Calu3 (cell line): Measurements from ENCODE around the gene PDK2. TPM values are rescaled to one million over a fixed set of nuclear protein-coding genes. Genes with fewer than 3 reads are reported as not detected.

Source experiments
- BruUV-seq: library from RNA; stranded (reverse); fragments of 400-500 nt; replicated peaks from 2 replicates; lab custom pipeline; 2021; lab: Mats Ljungman, UMichigan
- CTCF ChIA-PET: fragments of 300-600 bp; sonication (Branson Sonifier 250); formaldehyde crosslinking; loops from one replicate; lab custom pipeline; 2022; ENCODE audit warnings: antibody characterized with exemption; lab: Charles Lee
- DNase-seq: peaks from one replicate; pipeline ENCODE4 v3.0.0; 2022
- H3K27ac Mint-ChIP-seq: one replicate; pipeline ENCODE4 v1.8.0; 2022; ENCODE audit warnings: mixed read lengths; ENCODE audit not compliant: unreplicated experiment
- H3K27me3 Mint-ChIP-seq: one replicate; pipeline ENCODE4 v1.8.0; 2022; ENCODE audit warnings: mixed read lengths; ENCODE audit not compliant: unreplicated experiment
- H3K36me3 Mint-ChIP-seq: one replicate; pipeline ENCODE4 v1.8.0; 2022; ENCODE audit warnings: mild to moderate bottlenecking, moderate library complexity, mixed read lengths; ENCODE audit not compliant: insufficient read depth, unreplicated experiment
- H3K4me1 Mint-ChIP-seq: one replicate; pipeline ENCODE4 v1.8.0; 2022; ENCODE audit warnings: mild to moderate bottlenecking, low read depth, mixed read lengths; ENCODE audit not compliant: unreplicated experiment
- H3K4me3 Mint-ChIP-seq: one replicate; pipeline ENCODE4 v1.8.0; 2022; ENCODE audit warnings: mild to moderate bottlenecking, low read depth, moderate library complexity, mixed read lengths; ENCODE audit not compliant: unreplicated experiment
- H3K9me3 Mint-ChIP-seq: one replicate; pipeline ENCODE4 v1.8.0; 2022; ENCODE audit warnings: low read depth, mixed read lengths; ENCODE audit not compliant: unreplicated experiment
- CTCF ChIP-seq: fragments of 200-600 bp; IDR thresholded peaks from one replicate; pipeline ENCODE4 v1.8.0; 2022; ENCODE audit warnings: antibody characterized with exemption; ENCODE audit not compliant: unreplicated experiment
- intact Hi-C: fragments of 100-400 bp; cut with micrococcal nuclease; formaldehyde crosslinking; loops from one replicate; pipeline ENCODE4 v1.10.0; 2022; ENCODE audit not compliant: unreplicated experiment
- total RNA-seq: library from RNA; stranded (reverse); gene quantifications from 2 replicates; pipeline ENCODE4 v1.2.3, GENCODE V29; 2022

The PDK2 gene
- total RNA-seq, 1 experiment from 2014 or later = 29.5 TPM

- DNase-seq = no peak
- no TSS peak for BruUV-seq
- Mint-ChIP-seq H3K4me3 (no peak overlapping the region), H3K9me3 (no peaks in the 10 kb centered on the region), H3K27ac (no peak overlapping the region), H3K4me1 (peaks cover 41% of the 10 kb centered on the region), H3K27me3 (no peaks in the 10 kb centered on the region), H3K36me3 (peaks cover 34% of the 10 kb centered on the region)
- CTCF ChIA-PET = interaction anchor here (0.8 to 2.0 kb wide), 3 partner anchors 10 to 48 kb away, joined by 3 to 5 read pairs (median 5); no protein-coding TSS in a partner anchor
- TF ChIP-seq CTCF = no peak
- intact Hi-C loops = no loop called here
Observed at GRCh38 chr17:50103941-50104340, 8.8 kb downstream of the PDK2 start.

- no TSS peak for BruUV-seq
- Mint-ChIP-seq H3K27me3 (no peaks in the 10 kb centered on the region), H3K4me1 (peaks cover 25% of the 10 kb centered on the region), H3K4me3 (no peak overlapping the region), H3K27ac (no peak overlapping the region), H3K9me3 (no peaks in the 10 kb centered on the region), H3K36me3 (peaks cover 25% of the 10 kb centered on the region)
- CTCF ChIA-PET = no interaction called here
- no peak for DNase-seq
- TF ChIP-seq CTCF = no peak
- intact Hi-C loops = no loop called here
Observed at GRCh38 chr17:50105811-50106210, 10.7 kb downstream of the PDK2 start.

- DNase-seq = no peak
- H3K36me3 Mint-ChIP-seq = peaks cover 18% of the 10 kb centered on the region
- H3K27me3 Mint-ChIP-seq = no peaks in the 10 kb centered on the region
- intact Hi-C loops = no loop called here
- TF ChIP-seq CTCF = no peak
- H3K9me3 Mint-ChIP-seq = no peaks in the 10 kb centered on the region
- H3K4me3 Mint-ChIP-seq = no peak overlapping the region
- peaks cover 18% of the 10 kb centered on the region for H3K4me1 Mint-ChIP-seq
- no peak overlapping the region for H3K27ac Mint-ChIP-seq
- BruUV-seq = no TSS peak
- CTCF ChIA-PET = no interaction called here
Observed at GRCh38 chr17:50106393-50107131, 11.4 kb downstream of the PDK2 start.

- TF ChIP-seq CTCF = no peak
- Mint-ChIP-seq H3K4me3 (no peak overlapping the region), H3K27me3 (no peaks in the 10 kb centered on the region), H3K4me1 (peaks cover 4% of the 10 kb centered on the region), H3K27ac (no peak overlapping the region), H3K36me3 (peaks cover 12% of the 10 kb centered on the region), H3K9me3 (no peaks in the 10 kb centered on the region)
- intact Hi-C loops = no loop called here
- no TSS peak for BruUV-seq
- no peak for DNase-seq
- CTCF ChIA-PET = interaction anchor here (1.1 kb wide), 1 partner anchor 14 kb away, joined by 4 read pairs; no protein-coding TSS in a partner anchor
Observed at GRCh38 chr17:50107790-50108414, 12.8 kb downstream of the PDK2 start.
